HepG2 (cell line): Measurements from ENCODE around the gene SH2D3A. TPM values are rescaled to one million over a fixed set of nuclear protein-coding genes. Genes with fewer than 3 reads are reported as not detected.

Source experiments
- CBFB ChIP-seq: sonication (generic); formaldehyde crosslinking; IDR thresholded peaks from 2 replicates; pipeline ENCODE4 v1.4.0; 2020; ENCODE audit warnings: missing genetic modification reagents
- EP300 ChIP-seq, 3 experiments: sonication (generic) in 1 of 3; formaldehyde crosslinking in 1 of 3; IDR thresholded peaks; 2 replicates each; pipeline versions ENCODE4 v1.5.1 to v1.6.1; 2011 to 2020; ENCODE audit warnings: low read depth in 2 of 3, low read length in 2 of 3, borderline replicate concordance in 1 of 3, improper control_type of control experiment in 1 of 3, mild to moderate bottlenecking in 1 of 3, missing genetic modification reagents in 1 of 3, moderate library complexity in 1 of 3
- MNT ChIP-seq: fragments of 450-650 bp; IDR thresholded peaks from 2 replicates; pipeline ENCODE4 v1.6.1; 2016
- NFIC ChIP-seq: IDR thresholded peaks from 2 replicates; pipeline ENCODE4 v1.6.1; 2012; ENCODE audit warnings: mild to moderate bottlenecking, low read length, inconsistent platforms
- TFAP4 ChIP-seq: sonication (generic); IDR thresholded peaks from 2 replicates; pipeline ENCODE4 v1.6.1; 2016; ENCODE audit warnings: low read depth, borderline replicate concordance
- USF2 ChIP-seq, 2 experiments: sonication (generic) in 1 of 2; formaldehyde crosslinking in 1 of 2; IDR thresholded peaks; 2 replicates each; pipeline versions ENCODE4 v1.5.1 to v1.6.1; 2011 to 2020; ENCODE audit warnings: borderline replicate concordance in 1 of 2, low read depth in 1 of 2, low read length in 1 of 2, mild to moderate bottlenecking in 1 of 2, missing genetic modification reagents in 1 of 2, moderate library complexity in 1 of 2
- ZNF562 ChIP-seq: sonication (generic); formaldehyde crosslinking; IDR thresholded peaks from 2 replicates; pipeline ENCODE4 v1.8.0; 2022; ENCODE audit warnings: missing genetic modification reagents, borderline replicate concordance
- ZNF781 ChIP-seq: sonication (generic); formaldehyde crosslinking; IDR thresholded peaks from 2 replicates; pipeline ENCODE4 v1.5.1; 2020; ENCODE audit warnings: borderline replicate concordance, mild to moderate bottlenecking, missing genetic modification reagents; ENCODE audit errors: not compliant biosample characterization
- polyA plus RNA-seq, 8 experiments: library from polyadenylated mRNA; depleted of rRNA in 3 of 8; stranded (reverse) in 7 of 8; unstranded in 1 of 8; fragments of >200 nt; fragmentation: Illumina TruSeq in 4 of 8; extraction: Trizol in 4 of 8; gene quantifications; 2 replicates each; pipeline versions ENCODE4 v1.2.1 to v1.2.3, GENCODE V29; 2011 to 2016; ENCODE audit warnings: low read depth in 4 of 8, missing spikeins in 1 of 8, mixed read lengths in 1 of 8; ENCODE audit not compliant: insufficient read depth in 1 of 8
- total RNA-seq, 5 experiments: library from RNA; depleted of rRNA; stranded (reverse); fragments of >200 nt; fragmentation: Illumina TruSeq; extraction: Trizol; gene quantifications; 2 replicates each; pipeline ENCODE4 v1.2.3, GENCODE V29; 2016; ENCODE audit warnings: low read depth in 1 of 5

Gene SH2D3A
- total and polyA plus RNA-seq, 2 of the 13 experiments (the other 11 are each of a cell fraction or from before 2014, with no cell fraction given), result 1.0 to 2.2 TPM

GRCh38 chr19:6791237-6791636 lies 24.0 kb upstream of the SH2D3A start (continued):
- TF ChIP-seq TFAP4 (no peak), ZNF781 (no peak), NFIC (no peak), MNT (no peak), ZNF562 (no peak), CBFB (CRISPR knock-in tag) (no peak), USF2 (IDR thresholded peaks at IDR 0.05; ENCODE audit: low read depth, low read length) (no peak), USF2 (CRISPR knock-in tag; IDR thresholded peaks at IDR 0.05; ENCODE audit: borderline replicate concordance) (no peak), EP300 (IDR thresholded peaks at IDR 0.05; ENCODE audit: low read depth in 2 of 2, low read length in 2 of 2) (no peak), EP300 (CRISPR knock-in tag; IDR thresholded peaks at IDR 0.05; ENCODE audit: borderline replicate concordance) (no peak)
- TF ChIP-seq, all 625 proteins: peak for 0
